ENCODE measurements around the gene RASGRF1.

RASGRF1 gene

GRCh38 chr15:78957416-78958093, 133.0 kb downstream of the RASGRF1 start:
- TF ChIP-seq, protein P1, sequence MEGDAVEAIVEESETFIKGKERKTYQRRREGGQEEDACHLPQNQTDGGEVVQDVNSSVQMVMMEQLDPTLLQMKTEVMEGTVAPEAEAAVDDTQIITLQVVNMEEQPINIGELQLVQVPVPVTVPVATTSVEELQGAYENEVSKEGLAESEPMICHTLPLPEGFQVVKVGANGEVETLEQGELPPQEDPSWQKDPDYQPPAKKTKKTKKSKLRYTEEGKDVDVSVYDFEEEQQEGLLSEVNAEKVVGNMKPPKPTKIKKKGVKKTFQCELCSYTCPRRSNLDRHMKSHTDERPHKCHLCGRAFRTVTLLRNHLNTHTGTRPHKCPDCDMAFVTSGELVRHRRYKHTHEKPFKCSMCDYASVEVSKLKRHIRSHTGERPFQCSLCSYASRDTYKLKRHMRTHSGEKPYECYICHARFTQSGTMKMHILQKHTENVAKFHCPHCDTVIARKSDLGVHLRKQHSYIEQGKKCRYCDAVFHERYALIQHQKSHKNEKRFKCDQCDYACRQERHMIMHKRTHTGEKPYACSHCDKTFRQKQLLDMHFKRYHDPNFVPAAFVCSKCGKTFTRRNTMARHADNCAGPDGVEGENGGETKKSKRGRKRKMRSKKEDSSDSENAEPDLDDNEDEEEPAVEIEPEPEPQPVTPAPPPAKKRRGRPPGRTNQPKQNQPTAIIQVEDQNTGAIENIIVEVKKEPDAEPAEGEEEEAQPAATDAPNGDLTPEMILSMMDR (IDR thresholded peaks at IDR 0.05; ENCODE audit: low read depth, low read length): no peak

DNA sequence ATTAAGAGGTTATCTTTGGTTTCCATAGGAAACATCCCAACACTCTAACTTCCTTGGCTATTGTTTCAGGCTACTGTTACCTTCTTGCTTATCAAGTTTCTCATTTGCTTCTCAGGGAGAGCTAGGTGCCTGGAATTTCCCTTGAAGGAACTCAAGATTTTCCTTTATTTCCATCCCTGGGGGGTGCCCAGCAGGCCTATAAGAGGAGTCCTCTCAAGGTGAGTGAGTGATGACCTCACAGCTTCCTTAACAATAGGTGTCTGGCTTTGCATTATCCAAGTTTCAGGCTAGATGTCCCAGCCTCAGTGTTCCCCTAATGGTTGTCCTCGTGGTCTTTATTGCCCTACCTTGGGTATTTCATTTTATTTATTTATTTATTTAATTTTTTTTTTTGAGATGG, 133.6 kb downstream of the RASGRF1 start:
- TF ChIP-seq, protein P1 (IDR thresholded peaks at IDR 0.05; ENCODE audit: low read depth, low read length): no peak

More at GRCh38 chr15:78957416-78958093, 133.0 kb downstream of the RASGRF1 start:
- no peak overlapping the region for H3K4me3 ChIP-seq (ENCODE audit: low read depth, low read length)

DNA sequence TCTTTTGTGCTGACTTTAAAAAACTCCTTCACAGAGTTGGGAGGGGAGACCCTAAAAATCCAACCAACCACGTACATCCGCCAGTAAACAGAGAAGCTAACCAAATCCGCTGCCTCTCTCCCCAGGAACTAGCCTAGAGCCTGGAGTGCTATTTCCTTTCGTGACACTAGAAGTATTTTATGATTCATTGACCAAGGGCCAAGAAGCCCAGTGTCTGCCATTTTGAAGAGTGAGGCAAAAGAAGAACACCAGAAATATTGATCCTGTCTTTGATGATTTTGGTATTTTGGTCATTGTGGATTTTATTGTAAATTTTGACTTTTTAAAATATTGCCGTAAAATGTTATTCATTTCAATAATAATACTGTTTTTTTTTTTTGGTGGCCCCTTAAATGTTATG, 135.2 kb downstream of the RASGRF1 start:
- TF ChIP-seq, protein P1 (IDR thresholded peaks at IDR 0.05; ENCODE audit: low read depth, low read length): no peak
- H3K4me3 ChIP-seq (ENCODE audit: low read depth, low read length): no peak overlapping the region

More for the DNA sequence above, 133.6 kb downstream of the RASGRF1 start:
- no peak overlapping the region for H3K4me3 ChIP-seq (ENCODE audit: low read depth, low read length)

DNA sequence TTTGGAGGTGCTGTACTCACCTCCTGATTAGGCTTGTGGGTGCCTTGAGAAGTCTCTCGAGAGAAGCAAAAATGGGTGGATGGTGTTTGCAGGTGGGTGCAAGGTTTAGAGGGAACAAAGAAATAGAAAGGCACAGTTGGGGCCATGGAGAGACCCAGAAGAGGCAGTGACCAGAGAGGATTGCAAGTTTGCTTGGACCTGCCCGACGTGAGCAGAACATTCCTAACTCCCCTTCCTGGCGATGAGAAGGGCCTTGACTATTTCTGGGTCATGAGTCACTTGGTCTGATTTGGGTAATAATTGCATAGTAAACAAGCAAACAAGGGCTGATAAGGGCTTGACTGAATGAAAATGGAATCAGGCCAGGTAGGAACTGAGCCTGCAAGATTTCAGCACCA, 138.7 kb downstream of the RASGRF1 start:
- H3K4me3 ChIP-seq (ENCODE audit: low read depth, low read length): no peak overlapping the region
- TF ChIP-seq, protein P1 (IDR thresholded peaks at IDR 0.05; ENCODE audit: low read depth, low read length): no peak

DNA sequence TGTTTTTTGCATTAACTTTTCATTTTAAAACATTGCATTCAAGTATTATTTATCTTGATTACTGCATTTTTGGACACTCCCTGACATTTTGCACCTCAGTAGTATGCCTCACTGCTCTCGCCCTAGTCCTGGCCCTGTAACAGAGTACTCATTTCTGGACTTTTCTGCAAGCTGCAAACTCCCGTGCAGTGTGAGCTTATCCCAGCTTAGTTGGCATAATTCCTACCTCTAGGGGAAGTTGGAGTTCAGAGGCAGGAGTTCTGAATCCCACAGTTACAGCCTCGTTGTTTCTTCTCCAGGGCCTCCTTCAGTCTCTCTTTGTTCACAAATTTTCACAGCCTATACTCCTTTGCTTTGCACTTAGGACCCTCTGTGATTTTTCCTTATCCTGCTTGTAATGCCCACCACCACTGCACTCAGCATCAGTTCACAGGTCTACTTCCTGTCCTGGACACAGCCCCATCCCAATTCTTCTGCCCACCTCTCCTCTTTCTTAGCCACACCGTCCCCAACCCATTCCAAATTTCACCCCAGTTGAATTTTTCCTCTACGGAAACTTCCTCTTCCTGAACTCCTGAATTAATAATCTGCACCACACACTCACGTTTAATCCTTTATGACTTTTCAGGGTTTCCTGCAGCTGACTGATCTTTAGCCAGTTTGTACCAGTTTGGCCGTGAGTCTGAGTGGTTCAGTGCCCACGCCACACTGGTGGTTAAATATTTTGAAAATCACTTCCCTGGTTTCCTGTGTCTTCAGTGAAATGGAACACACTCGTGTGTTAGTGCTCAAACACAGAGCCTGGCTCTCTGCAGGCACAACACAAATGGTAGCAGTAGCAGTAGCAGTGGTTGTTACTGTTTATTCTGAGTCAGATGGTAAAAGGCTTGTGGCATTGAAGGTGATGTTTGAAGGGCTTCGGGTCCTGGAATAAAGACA, 139.4 kb downstream of the RASGRF1 start:
- TF ChIP-seq, protein P1 (IDR thresholded peaks at IDR 0.05; ENCODE audit: low read depth, low read length): peak; percentile 19; the same call in 1 of the 2 replicates
- H3K4me3 ChIP-seq (ENCODE audit: low read depth, low read length): no peak overlapping the region

DNA sequence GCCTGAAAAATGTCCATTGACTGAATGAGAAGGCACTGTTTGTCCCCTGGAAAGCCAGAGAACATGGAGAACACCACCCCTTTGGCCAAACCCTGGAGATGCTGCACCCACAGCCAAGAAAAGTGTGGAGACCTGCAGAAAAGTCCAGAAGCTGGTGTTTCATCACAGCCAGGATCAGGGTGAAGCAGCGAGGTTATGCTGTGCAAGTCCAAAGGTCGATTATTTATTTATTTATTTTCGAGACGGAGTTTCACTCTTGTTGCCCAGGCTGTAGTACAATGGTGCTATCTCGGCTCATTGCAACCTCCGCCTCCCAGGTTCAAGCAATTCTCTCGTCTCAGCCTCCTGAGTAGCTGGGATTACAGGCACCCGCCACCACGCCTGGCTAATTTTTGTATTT, 140.2 kb downstream of the RASGRF1 start:
- TF ChIP-seq, protein P1 (IDR thresholded peaks at IDR 0.05; ENCODE audit: low read depth, low read length): no peak
- H3K4me3 ChIP-seq (ENCODE audit: low read depth, low read length): no peak overlapping the region

DNA sequence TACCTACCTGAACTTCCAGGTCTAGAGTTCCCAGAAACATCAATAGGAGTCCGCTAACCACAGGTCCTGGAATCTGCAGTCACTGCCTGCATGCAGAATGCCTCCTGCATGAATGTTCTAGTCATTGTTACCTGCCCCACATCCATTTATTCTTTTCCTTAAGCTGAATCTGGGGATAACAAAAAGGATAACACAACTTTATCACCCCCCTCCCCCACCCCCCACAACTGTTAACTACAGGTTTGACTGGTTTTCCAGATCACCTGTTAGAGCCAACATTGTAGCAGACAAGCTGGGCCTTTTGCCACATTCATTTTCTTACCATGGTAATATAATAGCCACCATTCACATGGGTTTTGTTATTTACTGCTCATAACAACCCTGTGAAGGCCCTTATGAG, 141.1 kb downstream of the RASGRF1 start:
- TF ChIP-seq, protein P1 (IDR thresholded peaks at IDR 0.05; ENCODE audit: low read depth, low read length): no peak
- no peak overlapping the region for H3K4me3 ChIP-seq (ENCODE audit: low read depth, low read length)

Measured in WI38 (cell line).